Gastrocnemius medialis (tissue), 4 donors: ENCODE measurements around the gene KAZN. TPM values are rescaled to one million over a fixed set of nuclear protein-coding genes. Genes with fewer than 3 reads are reported as not detected.

Experiments used
- ATAC-seq, 2 donors: fragments of 150-250 bp; one replicate each; pipeline ENCODE4 v1.9.1; 2016
- DNase-seq, 2 donors: peaks; one replicate each; pipeline ENCODE4 v3.0.0-alpha.2; 2019
- H3K27ac ChIP-seq, 4 donors: fragments of 200-600 bp; sonication (generic); 1 replicate in 1 of 4; 2 replicates in 3 of 4; pipeline ENCODE4 v1.5.1; 2016 to 2018; ENCODE audit warnings: mild to moderate bottlenecking in 2 of 4, moderate library complexity in 1 of 4
- H3K27me3 ChIP-seq, 3 donors: fragments of 200-600 bp; sonication (generic) in 2 of 3; 1 replicate in 1 of 3; 2 replicates in 2 of 3; pipeline versions ENCODE4 v1.5.1 to v1.6.0; 2016 to 2019; ENCODE audit warnings: mild to moderate bottlenecking in 1 of 3, moderate library complexity in 1 of 3
- H3K36me3 ChIP-seq, 2 donors: fragments of 200-600 bp; sonication (generic) in 1 of 2; one replicate each; pipeline ENCODE4 v1.5.1; 2017 to 2018
- H3K4me1 ChIP-seq, 2 donors: fragments of 200-600 bp; sonication (generic) in 1 of 2; one replicate each; pipeline ENCODE4 v1.5.1; 2016 to 2017; ENCODE audit warnings: mild to moderate bottlenecking in 2 of 2
- H3K4me3 ChIP-seq, 4 donors: fragments of 200-600 bp; sonication (generic) in 3 of 4; 1 replicate in 1 of 4; 2 replicates in 3 of 4; pipeline ENCODE4 v1.5.1; 2016 to 2019; ENCODE audit warnings: mild to moderate bottlenecking in 2 of 4
- H3K9me3 ChIP-seq, 3 donors: fragments of 200-600 bp; sonication (generic) in 2 of 3; 1 replicate in 1 of 3; 2 replicates in 2 of 3; pipeline ENCODE4 v1.5.1; 2016 to 2019
- CTCF ChIP-seq, 5 experiments: fragments of 450-650 bp in 3 of 5; fragments of 200-600 bp in 2 of 5; sonication (generic) in 2 of 5; IDR thresholded peaks in 4 of 5; conservative IDR thresholded peaks in 1 of 5; 1 replicate in 4 of 5; 2 replicates in 1 of 5; pipeline ENCODE4 v1.5.1; 2016 to 2019; ENCODE audit warnings: antibody characterized with exemption in 5 of 5, mild to moderate bottlenecking in 3 of 5, moderate library complexity in 3 of 5
- POLR2A ChIP-seq, 2 donors: fragments of 450-650 bp; IDR thresholded peaks; one replicate each; pipeline ENCODE4 v1.6.1; 2017; ENCODE audit warnings: antibody characterized with exemption in 2 of 2, mild to moderate bottlenecking in 2 of 2, moderate library complexity in 2 of 2
- in situ Hi-C, 4 donors: fragments of 200-750 bp; cut with MboI; loops; one replicate each; pipeline versions ENCODE4 v1.15.0 to v1.8.0; 2017; ENCODE audit warnings: low sequenced_read_pairs in 4 of 4
- intact Hi-C: fragments of 100-400 bp; cut with DNase I; formaldehyde crosslinking; loops from one replicate; pipeline ENCODE4 v1.15.1; 2023; ENCODE audit warnings: low total_unique reads
- total RNA-seq, 4 donors: library from RNA; depleted of rRNA; stranded (reverse); fragments of >200 nt; gene quantifications; one replicate each; pipeline versions ENCODE4 v1.1.0 to v1.2.3, GENCODE V29; 2016

The KAZN gene
- total RNA-seq, 4 donors from 2014 or later = 0.05 to 2.2 (median 1.00) TPM

- H3K27me3 ChIP-seq = no peaks in the 10 kb centered on the region
- ATAC-seq = no peak
- no peaks in the 10 kb centered on the region for H3K9me3 ChIP-seq
- no peaks in the 10 kb centered on the region for H3K4me1 ChIP-seq
- H3K4me3 ChIP-seq = no peak overlapping the region
- in situ Hi-C loops (no loop called here), intact Hi-C loops (no loop called here)
- TF ChIP-seq CTCF (IDR thresholded peaks at IDR 0.05 in 4 of 5, conservative IDR thresholded peaks at IDR 0.05 in 1 of 5) (no peak), POLR2A (IDR thresholded peaks at IDR 0.05) (no peak)
- no peak overlapping the region for H3K27ac ChIP-seq
- no peak for DNase-seq
- no peaks in the 10 kb centered on the region for H3K36me3 ChIP-seq
These were observed 27.5 kb downstream of the KAZN start for GRCh38 chr1:14625996-14626395.

GRCh38 chr1:14626869-14627607 is 28.6 kb downstream of the KAZN start:
- Histone ChIP-seq H3K4me3 (no peak overlapping the region), H3K27me3 (no peaks in the 10 kb centered on the region), H3K27ac (no peak overlapping the region), H3K4me1 (no peaks in the 10 kb centered on the region), H3K36me3 (no peaks in the 10 kb centered on the region), H3K9me3 (no peaks in the 10 kb centered on the region)
- ATAC-seq (no peak), DNase-seq (no peak)
- TF ChIP-seq POLR2A (IDR thresholded peaks at IDR 0.05) = no peak
- TF ChIP-seq CTCF (IDR thresholded peaks at IDR 0.05 in 4 of 5, conservative IDR thresholded peaks at IDR 0.05 in 1 of 5) = no peak
- in situ Hi-C loops = no loop called here
- intact Hi-C loops = no loop called here

GRCh38 chr1:14627608-14628489 is 29.4 kb downstream of the KAZN start:
- intact Hi-C loops = no loop called here
- ATAC-seq = no peak
- no peak for DNase-seq
- in situ Hi-C loops = no loop called here
- Histone ChIP-seq H3K27ac (no peak overlapping the region), H3K4me1 (no peaks in the 10 kb centered on the region), H3K36me3 (no peaks in the 10 kb centered on the region), H3K4me3 (no peak overlapping the region), H3K27me3 (no peaks in the 10 kb centered on the region), H3K9me3 (no peaks in the 10 kb centered on the region)
- TF ChIP-seq POLR2A (IDR thresholded peaks at IDR 0.05) (no peak), CTCF (IDR thresholded peaks at IDR 0.05 in 4 of 5, conservative IDR thresholded peaks at IDR 0.05 in 1 of 5) (no peak)

DNA sequence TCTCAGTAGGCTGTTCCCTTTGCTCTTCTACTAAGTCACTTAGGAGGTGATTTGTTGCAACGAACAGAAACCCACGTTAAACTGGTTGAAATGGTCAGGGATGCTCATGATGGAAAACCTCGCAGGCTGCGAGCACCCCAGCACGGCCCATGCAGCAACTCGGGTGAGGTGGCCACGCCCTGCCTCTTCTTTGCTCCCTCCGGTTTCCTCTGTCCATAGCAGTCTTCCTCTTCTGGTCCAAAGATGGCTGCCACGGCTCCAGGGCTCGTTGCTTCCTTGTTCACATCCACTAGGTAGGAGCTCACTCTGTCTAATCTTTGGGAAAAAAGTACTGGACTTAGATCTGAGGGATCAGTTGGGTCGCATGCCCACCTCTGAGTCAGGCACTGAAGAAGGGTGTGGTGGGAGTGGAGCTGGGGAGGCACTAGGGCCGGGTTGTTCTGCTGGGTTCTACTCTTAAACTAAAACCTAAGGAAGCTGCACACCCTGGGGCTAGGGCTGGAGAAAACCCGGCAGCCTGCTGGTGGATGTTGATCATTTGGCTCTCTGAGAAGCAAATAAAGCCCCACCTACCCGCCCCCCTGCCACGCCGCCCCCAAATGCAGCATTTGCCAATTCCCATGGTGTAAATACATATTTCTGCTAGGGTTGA is 31.0 kb downstream of the KAZN start:
- in situ Hi-C loops (no loop called here), intact Hi-C loops (no loop called here)
- ATAC-seq (no peak), DNase-seq (no peak)
- no peak overlapping the region for H3K27ac ChIP-seq
- H3K27me3 ChIP-seq = no peaks in the 10 kb centered on the region
- no peak overlapping the region for H3K4me3 ChIP-seq
- no peaks in the 10 kb centered on the region for H3K36me3 ChIP-seq
- TF ChIP-seq POLR2A (IDR thresholded peaks at IDR 0.05) = no peak
- no peak for TF ChIP-seq CTCF (IDR thresholded peaks at IDR 0.05 in 4 of 5, conservative IDR thresholded peaks at IDR 0.05 in 1 of 5)
- no peaks in the 10 kb centered on the region for H3K4me1 ChIP-seq
- H3K9me3 ChIP-seq = no peaks in the 10 kb centered on the region
